Smooth muscle cell (in vitro differentiated cells): ENCODE results near the gene SKI. TPM values are rescaled to one million over a fixed set of nuclear protein-coding genes. Genes with fewer than 3 reads are reported as not detected.
A peak's percentile ranks its signal among the peaks of the same experiment; 100 is the strongest.

Source experiments
- DNase-seq: peaks from one replicate; lab custom pipeline; 2025; ENCODE audit not compliant: unreplicated experiment; lab: John Stamatoyannopoulos, UW
- H2AFZ ChIP-seq: fragments of 200-600 bp; sonication (generic); 2 replicates; pipeline ENCODE4 v1.6.0; 2016; ENCODE audit warnings: antibody characterized with exemption, low read depth, mild to moderate bottlenecking
- H3F3A ChIP-seq: fragments of 200-600 bp; sonication (generic); 2 replicates; pipeline ENCODE4 v1.6.0; 2017; ENCODE audit warnings: antibody characterized with exemption, low read depth
- H3K27ac ChIP-seq: fragments of 200-600 bp; sonication (generic); 2 replicates; pipeline ENCODE4 v1.5.1; 2016; ENCODE audit warnings: low read depth, mild to moderate bottlenecking
- H3K27me3 ChIP-seq: fragments of 200-600 bp; sonication (generic); 2 replicates; pipeline ENCODE4 v1.6.1; 2016; ENCODE audit warnings: low read depth, mild to moderate bottlenecking
- H3K36me3 ChIP-seq: fragments of 200-600 bp; sonication (generic); 2 replicates; pipeline ENCODE4 v1.5.1; 2016; ENCODE audit warnings: low read depth
- H3K4me1 ChIP-seq: fragments of 200-600 bp; sonication (generic); 2 replicates; pipeline ENCODE4 v1.5.1; 2016; ENCODE audit warnings: low read depth
- H3K4me2 ChIP-seq: fragments of 200-600 bp; sonication (generic); 2 replicates; pipeline ENCODE4 v1.6.0; 2016; ENCODE audit warnings: mild to moderate bottlenecking
- H3K4me3 ChIP-seq: fragments of 200-600 bp; sonication (generic); 2 replicates; pipeline ENCODE4 v1.5.1; 2016; ENCODE audit warnings: mild to moderate bottlenecking
- H3K79me2 ChIP-seq: fragments of 200-600 bp; sonication (generic); 2 replicates; pipeline ENCODE4 v1.6.0; 2016; ENCODE audit warnings: low read depth, mild to moderate bottlenecking
- H3K9ac ChIP-seq: fragments of 200-600 bp; sonication (generic); 2 replicates; pipeline ENCODE4 v1.6.0; 2016; ENCODE audit warnings: low read depth
- H3K9me3 ChIP-seq: fragments of 200-600 bp; sonication (generic); replicated peaks from 2 replicates; pipeline ENCODE4 v1.5.1; 2016; ENCODE audit warnings: low read depth
- H4K20me1 ChIP-seq: fragments of 200-600 bp; sonication (generic); 2 replicates; pipeline ENCODE4 v1.6.0; 2016; ENCODE audit warnings: low read depth
- WGBS: methylation state at CpG from one replicate; pipeline ENCODE4 v1.1.7; 2016; ENCODE audit warnings: low lambda C conversion rate; 5-methylcytosine and 5-hydroxymethylcytosine counted together
- polyA plus RNA-seq: library from polyadenylated mRNA; unstranded; fragments of >200 nt; fragmentation: Nextera tagmentation; extraction: Ambion mirVana; gene quantifications from 2 replicates; pipeline ENCODE4 v1.2.1, GENCODE V29; 2016
- total RNA-seq: library from RNA; depleted of rRNA; stranded (reverse); fragments of >200 nt; gene quantifications from 2 replicates; pipeline ENCODE4 v1.2.3, GENCODE V29; 2014
- TF ChIP-seq, protein P1 (sequence below): fragments of 200-600 bp; sonication (generic); IDR thresholded peaks from 2 replicates; pipeline ENCODE4 v1.5.1; 2017; ENCODE audit warnings: borderline replicate concordance, mild to moderate bottlenecking, antibody characterized with exemption; ENCODE audit not compliant: insufficient read depth, poor library complexity, severe bottlenecking

Gene SKI
- total and polyA plus RNA-seq, 2 experiments from 2014 or later: 4.2 to 19.6 TPM

- Histone ChIP-seq H3F3A (peaks cover 4% of the 10 kb centered on the region), H3K4me2 (no peak overlapping the region), H3K79me2 (peaks cover 3% of the 10 kb centered on the region), H3K4me1 (peaks cover 23% of the 10 kb centered on the region), H2AFZ (no peak overlapping the region), H3K27me3 (no peaks in the 10 kb centered on the region), H3K27ac (peak overlapping the region; percentile 20), H3K9me3 (no peaks in the 10 kb centered on the region), H3K36me3 (peaks cover 8% of the 10 kb centered on the region), H4K20me1 (no peaks in the 10 kb centered on the region), H3K4me3 (no peak overlapping the region), H3K9ac (no peak overlapping the region)
- 92% methylated on average over 23 of the region's 28 CpGs for WGBS
- TF ChIP-seq, protein P1, sequence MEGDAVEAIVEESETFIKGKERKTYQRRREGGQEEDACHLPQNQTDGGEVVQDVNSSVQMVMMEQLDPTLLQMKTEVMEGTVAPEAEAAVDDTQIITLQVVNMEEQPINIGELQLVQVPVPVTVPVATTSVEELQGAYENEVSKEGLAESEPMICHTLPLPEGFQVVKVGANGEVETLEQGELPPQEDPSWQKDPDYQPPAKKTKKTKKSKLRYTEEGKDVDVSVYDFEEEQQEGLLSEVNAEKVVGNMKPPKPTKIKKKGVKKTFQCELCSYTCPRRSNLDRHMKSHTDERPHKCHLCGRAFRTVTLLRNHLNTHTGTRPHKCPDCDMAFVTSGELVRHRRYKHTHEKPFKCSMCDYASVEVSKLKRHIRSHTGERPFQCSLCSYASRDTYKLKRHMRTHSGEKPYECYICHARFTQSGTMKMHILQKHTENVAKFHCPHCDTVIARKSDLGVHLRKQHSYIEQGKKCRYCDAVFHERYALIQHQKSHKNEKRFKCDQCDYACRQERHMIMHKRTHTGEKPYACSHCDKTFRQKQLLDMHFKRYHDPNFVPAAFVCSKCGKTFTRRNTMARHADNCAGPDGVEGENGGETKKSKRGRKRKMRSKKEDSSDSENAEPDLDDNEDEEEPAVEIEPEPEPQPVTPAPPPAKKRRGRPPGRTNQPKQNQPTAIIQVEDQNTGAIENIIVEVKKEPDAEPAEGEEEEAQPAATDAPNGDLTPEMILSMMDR: no peak
- no peak for DNase-seq
Observed at GRCh38 chr1:2310332-2311183, 82.4 kb downstream of the SKI start.

DNA sequence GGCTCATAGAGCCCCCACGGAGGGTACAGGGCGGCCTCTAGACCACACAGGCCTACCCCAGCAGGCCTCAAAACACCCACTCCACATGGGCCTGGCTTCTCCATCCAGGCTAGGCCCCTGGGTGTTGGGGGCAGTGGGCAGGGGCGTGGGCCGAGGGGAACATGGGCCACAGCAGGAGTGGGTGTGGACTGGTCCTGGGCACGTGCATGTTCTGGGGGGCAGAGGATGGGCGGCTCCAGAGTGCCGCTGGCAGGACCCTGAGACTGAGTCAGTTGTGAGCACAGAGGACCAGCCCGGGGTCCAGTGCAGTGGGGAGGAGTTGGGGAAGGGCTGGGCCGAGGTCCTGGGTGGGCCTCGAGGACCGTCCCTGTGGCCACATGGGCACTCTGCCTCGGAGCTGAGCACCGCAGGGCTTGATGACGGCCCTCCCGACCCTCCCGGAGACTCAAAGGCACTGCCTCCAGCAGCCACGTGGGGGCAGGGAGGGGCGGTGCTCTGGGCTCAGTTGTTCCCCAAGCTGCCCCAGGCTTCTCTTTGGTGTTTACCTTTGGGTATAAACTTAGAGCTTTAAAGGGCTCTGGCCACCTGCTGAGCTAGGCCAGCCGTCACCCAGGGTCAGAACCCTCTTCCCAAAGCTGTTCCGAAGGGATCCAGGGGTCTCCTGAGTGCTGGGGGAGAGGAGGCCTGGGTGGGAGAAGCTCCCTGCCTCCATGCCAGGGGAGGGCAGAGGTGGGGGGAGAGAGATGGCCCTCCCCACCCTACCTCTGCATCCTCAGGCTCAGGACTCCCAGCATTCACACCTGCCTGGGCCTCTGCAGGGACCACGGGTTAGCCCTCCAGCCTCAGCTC lies 83.3 kb downstream of the SKI start:
- no peak overlapping the region for H3K9ac ChIP-seq
- no peaks in the 10 kb centered on the region for H4K20me1 ChIP-seq
- 52% methylated on average over 14 of the region's 21 CpGs for WGBS
- H3F3A ChIP-seq: peaks cover 12% of the 10 kb centered on the region
- TF ChIP-seq, protein P1: peak; percentile 26
- H2AFZ ChIP-seq: no peak overlapping the region
- peak overlapping the region; percentile 15 for H3K4me2 ChIP-seq
- H3K4me3 ChIP-seq: no peak overlapping the region
- H3K79me2 ChIP-seq: peaks cover 3% of the 10 kb centered on the region
- H3K27me3 ChIP-seq: no peaks in the 10 kb centered on the region
- H3K4me1 ChIP-seq: peaks cover 31% of the 10 kb centered on the region
- peak; percentile 18 for DNase-seq
- H3K36me3 ChIP-seq: peaks cover 8% of the 10 kb centered on the region
- H3K9me3 ChIP-seq: no peaks in the 10 kb centered on the region
- peak overlapping the region; percentile 20 for H3K27ac ChIP-seq

DNA sequence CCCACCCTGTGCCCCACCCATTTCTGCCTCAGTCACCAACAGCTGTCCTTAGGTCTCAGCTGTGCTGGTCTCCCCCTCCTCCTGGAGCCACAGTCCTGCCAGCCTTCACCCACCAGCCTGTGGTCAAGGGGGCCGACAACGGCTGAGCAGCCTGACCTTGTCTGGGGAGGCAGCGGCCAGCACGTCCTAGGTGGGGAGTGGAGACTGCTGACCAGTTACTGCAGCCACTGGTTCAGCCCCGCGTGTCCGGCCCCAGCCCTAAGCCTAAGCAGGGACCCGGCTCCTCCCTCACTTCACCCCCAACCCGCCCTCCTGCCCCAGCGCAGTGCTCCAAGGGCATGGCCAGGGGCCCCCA lies 84.0 kb downstream of the SKI start:
- Histone ChIP-seq H3F3A (peaks cover 14% of the 10 kb centered on the region), H3K4me2 (no peak overlapping the region), H3K27ac (peak overlapping the region; percentile 20), H3K4me3 (no peak overlapping the region), H3K79me2 (peaks cover 3% of the 10 kb centered on the region), H4K20me1 (no peaks in the 10 kb centered on the region), H2AFZ (no peak overlapping the region), H3K27me3 (no peaks in the 10 kb centered on the region), H3K9ac (no peak overlapping the region), H3K9me3 (no peaks in the 10 kb centered on the region), H3K36me3 (peaks cover 8% of the 10 kb centered on the region), H3K4me1 (peaks cover 33% of the 10 kb centered on the region)
- TF ChIP-seq, protein P1: no peak
- 89% methylated on average over 7 of the region's 10 CpGs for WGBS
- DNase-seq: no peak
